ENCODE data around the gene EPHX1.
"Not testable (repeated sequence)": the region's sequence is repeated elsewhere in the genome, so short reads cannot be mapped to it uniquely, and the experiment has no call there.

DNA sequence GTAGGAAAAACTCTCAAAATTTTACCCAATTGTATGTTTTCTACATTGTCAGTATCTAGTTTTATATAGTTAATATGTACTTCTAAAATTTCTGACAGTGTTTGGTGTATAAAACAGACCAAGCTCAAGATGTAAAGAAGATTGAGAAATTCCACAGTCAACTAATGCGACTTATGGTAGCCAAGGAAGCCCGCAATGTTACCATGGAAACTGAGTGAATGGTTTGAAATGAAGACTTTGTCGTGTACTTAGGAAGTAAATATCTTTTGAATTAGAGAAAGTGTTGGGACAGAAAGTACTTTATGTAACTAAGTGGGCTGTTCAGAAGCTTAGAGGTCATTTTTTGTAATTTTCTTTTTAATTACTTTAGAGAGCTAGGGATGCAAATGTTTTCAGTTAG, 20.8 kb upstream of the EPHX1 start:
- not testable (repeated sequence) for TF ChIP-seq EZH2 (IDR thresholded peaks at IDR 0.05; ENCODE audit: low read length, missing control alignments)
- TF ChIP-seq, protein P1, sequence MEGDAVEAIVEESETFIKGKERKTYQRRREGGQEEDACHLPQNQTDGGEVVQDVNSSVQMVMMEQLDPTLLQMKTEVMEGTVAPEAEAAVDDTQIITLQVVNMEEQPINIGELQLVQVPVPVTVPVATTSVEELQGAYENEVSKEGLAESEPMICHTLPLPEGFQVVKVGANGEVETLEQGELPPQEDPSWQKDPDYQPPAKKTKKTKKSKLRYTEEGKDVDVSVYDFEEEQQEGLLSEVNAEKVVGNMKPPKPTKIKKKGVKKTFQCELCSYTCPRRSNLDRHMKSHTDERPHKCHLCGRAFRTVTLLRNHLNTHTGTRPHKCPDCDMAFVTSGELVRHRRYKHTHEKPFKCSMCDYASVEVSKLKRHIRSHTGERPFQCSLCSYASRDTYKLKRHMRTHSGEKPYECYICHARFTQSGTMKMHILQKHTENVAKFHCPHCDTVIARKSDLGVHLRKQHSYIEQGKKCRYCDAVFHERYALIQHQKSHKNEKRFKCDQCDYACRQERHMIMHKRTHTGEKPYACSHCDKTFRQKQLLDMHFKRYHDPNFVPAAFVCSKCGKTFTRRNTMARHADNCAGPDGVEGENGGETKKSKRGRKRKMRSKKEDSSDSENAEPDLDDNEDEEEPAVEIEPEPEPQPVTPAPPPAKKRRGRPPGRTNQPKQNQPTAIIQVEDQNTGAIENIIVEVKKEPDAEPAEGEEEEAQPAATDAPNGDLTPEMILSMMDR (conservative IDR thresholded peaks at IDR 0.05 in 1 of 2, IDR thresholded peaks at IDR 0.05 in 1 of 2; ENCODE audit: low read depth in 1 of 2, low read length in 2 of 2), result not testable (repeated sequence)

All from fibroblast of lung (primary cell).